Stimulated activated CD4-positive, alpha-beta T cell treated with anti-CD3 and anti-CD28 coated beads, Interleukin-4, amount 100 ng/mL, for 48 hours (primary cell): ENCODE measurements around the gene TPGS1.

Experiments
- DNase-seq, 2 donors: peaks; one replicate each; pipeline ENCODE4 v3.0.0-alpha.2; 2020; ENCODE audit warnings: low read depth in 2 of 2

TPGS1 gene

DNA sequence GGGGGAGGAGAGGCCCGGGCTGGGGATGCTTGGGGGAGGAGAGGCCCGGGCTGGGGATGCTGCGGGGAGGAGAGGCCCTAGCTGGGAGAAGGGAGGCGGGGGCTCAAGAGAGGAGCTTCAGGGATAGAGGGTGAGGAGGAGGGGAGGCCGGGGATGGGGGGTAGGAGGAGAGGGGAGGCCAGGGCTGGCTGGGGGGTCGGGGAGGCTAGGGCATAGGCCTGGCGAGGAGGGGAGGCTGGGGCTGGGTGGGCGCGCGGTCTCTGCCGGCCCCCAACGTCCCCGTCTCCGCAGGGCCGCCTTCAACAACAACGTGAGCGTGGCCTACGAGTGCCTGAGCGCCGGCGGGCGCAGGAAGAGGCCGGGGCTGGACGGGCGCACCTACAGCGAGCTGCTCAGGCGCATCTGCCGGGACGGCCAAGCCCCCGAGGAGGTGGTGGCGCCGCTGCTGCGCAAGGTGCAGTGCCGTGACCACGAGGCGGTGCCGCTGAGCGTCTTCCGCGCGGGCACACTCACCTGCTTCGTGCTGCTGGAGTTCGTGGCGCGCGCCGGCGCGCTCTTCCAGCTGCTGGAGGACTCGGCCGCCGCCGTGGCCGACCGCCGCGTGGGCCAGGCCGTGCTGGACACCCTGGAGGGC, 11.4 kb downstream of the TPGS1 start:
- peak; percentile 33 to 48 for DNase-seq

- no peak for DNase-seq
These were observed 12.2 kb downstream of the TPGS1 start for GRCh38 chr19:519449-519865.

DNA sequence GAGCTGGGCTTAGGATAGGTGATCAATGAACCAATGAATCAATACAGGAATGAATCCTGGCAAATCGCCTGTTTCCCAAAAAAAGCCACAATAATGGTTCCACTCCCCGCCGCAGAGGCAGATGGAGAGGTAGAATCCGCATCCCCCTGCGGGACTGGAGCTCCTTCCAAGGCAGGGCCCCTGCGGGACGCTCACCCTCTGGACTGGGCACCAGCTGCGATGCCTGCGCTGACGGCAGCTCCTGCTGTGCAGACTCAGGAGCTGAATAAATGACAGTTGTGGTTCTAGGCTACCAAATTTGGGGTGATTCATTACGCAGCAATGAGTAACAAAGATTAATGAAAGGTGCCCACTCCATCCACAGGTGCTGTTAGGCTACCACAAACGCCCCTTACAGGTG, 15.4 kb downstream of the TPGS1 start:
- DNase-seq, result no peak

DNA sequence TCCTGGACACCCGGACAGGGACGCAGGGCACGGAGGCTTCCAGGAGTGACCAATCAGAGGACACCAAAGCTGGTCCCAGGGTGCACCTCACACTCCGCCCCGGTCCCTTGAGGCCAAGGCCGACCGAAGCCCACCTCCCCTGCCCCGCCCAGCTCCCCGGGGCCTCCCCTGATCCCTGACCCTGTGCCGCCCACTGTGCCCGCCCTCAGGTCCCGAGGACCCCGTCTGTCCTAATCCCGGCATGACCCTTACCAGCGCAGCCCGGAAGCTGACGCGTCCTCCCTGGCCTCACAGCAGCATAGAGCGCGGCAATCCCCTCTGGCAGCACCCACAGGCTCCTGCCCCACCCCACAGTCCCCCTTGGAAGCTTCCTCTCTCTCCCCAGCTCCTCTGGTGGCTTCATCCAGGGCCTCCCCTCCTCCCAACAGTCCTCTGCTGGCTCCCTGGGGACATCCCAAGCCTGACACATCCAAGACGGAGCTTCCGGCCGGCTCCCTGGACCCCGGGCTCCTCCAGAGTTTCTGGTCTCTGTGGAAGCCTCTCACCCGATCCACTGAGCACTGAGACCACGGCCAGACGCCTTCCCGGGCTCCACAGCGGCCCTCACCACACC, 16.9 kb downstream of the TPGS1 start:
- DNase-seq, result no peak

DNA sequence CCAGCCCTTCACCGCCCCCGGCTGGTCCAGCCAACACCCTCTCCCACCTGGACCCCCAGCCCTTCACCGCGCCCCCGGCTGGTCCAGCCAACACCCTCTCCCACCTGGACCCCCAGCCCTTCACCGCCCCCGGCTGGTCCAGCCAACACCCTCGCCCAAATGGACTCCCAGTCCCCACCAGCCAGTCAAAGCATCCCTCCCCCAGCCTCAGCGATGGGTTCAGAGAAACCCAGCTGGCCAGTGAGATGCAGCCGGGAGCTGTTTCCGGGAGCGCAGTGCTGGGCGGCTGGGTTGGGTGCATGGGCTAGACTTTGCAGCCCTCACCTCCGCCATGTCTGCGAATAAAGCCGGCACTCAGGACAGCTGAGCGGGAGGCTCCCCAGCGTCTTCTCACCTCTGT, 17.7 kb downstream of the TPGS1 start:
- DNase-seq, result no peak

- no peak for DNase-seq
These were observed 18.6 kb downstream of the TPGS1 start for GRCh38 chr19:525857-526419.

DNA sequence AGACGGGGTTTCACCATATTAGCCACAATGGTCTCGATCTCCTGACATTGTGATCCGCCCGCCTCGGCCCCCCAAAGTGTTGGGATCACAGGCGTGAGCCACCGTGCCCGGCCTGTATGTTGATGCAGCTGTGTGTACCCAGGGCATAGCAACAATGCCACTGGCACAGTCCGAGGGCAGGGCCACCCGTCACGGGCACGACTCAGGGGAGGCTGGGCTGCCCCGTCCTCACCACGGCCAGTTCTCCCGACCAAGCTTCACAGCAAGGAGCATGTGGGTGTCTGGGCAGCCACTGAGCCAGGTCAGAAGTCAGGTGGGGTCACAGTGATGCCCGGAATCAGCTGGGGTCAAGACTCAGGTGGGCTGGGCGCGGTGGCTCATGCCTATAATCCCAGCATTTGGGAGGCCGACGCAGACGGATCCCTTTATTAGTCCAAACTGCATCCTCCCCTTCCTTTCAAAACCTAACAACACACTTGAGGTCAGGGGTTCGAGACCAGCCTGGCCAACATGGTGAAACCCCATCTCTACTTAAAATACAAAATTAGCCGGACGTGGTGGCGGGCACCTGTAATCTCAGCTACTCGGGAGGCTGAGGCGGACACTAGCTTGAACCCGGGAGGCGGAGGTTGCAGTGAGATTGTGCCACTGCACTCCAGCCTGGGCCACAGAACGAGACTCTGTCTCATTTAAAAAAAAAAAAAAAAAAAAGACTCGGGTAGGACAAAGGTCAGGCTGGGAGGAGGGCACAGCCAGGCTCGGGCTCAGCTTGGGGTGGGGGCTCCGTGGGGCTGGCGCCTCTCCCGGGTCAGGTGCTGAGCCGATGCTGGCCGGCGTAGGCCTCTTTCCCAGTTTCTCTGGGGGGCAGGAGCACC, 23.1 kb downstream of the TPGS1 start:
- no peak for DNase-seq

GRCh38 chr19:531009-531752, 23.9 kb downstream of the TPGS1 start:
- DNase-seq, result peak; percentile 78 to 83

DNA sequence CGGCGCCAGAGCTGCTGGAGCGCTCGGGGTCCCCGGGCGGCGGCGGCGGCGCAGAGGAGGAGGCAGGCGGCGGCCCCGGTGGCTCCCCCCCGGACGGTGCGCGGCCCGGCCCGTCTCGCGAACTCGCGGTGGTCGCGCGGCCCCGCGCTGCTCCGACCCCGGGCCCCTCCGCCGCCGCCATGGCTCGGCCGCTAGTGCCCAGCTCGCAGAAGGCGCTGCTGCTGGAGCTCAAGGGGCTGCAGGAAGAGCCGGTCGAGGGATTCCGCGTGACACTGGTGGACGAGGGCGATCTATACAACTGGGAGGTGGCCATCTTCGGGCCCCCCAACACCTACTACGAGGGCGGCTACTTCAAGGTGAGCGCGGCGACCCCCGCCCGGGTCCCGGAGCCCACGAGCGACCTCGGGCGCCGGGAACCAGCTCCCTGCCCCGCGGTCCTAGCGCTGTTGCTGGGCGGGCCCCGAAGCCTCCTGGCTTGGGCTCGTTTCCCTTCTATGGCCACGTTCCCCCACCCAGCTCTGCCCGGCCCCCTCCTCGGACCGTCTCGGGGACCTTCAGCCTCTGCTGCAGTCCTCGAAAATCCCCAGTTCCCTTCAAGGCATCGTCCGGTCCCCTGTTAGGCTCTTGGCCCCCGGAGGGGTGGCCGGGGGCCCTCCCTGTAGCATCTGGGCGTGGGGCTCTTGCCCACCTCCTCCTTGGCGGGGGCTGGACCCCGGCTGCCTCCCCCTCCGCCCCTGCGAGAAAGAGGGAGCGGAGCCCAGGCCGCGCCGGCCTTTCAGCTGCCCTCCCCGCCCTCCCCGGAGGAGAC, 24.7 kb downstream of the TPGS1 start, which contains the start of gene CDC34:
Gene CDC34 (plus strand): TSS at position 8 of the 808 bp plus-strand sequence. CDS start 172 bp downstream, at position 180.
- no peak for DNase-seq

DNA sequence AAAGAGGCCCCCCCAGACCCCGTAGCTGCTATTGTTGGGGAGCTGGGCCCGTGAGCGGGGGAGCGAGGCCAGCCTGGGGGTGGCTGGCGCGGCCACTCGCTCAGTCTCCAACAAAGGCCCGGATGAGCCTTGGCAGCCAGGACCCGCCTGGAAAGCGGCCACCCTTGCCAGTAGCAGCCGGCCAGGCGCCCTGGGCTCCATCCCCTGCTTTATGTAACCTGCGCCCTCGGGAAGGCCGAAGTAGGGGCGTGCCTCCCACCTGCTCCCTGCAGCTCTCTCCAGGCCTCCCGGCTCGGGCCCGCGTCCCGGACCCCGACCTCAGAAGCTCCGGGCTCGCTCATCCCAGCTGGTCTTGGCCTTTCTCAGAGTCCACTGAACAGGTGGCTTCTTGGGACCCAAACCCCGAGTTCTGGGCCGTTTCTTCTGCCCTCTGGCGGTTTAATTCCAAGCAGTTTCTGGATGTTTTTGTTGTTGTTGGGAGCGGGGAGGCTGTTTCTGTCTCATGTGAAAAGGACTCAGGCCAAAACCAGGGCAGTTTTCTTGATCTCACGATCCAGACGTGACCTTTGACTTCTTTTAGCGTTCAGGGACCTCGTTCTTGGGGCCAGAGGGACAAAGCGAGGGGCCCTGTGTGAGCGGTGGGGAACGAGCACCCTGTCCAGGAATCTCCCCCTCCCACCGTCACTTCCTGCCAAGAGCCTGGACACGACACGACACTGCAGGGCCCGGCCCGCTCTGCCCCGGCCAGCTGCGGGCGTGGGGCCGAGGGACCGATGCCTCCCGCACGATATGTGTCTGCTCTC, 25.5 kb downstream of the TPGS1 start:
- DNase-seq, result no peak

DNA sequence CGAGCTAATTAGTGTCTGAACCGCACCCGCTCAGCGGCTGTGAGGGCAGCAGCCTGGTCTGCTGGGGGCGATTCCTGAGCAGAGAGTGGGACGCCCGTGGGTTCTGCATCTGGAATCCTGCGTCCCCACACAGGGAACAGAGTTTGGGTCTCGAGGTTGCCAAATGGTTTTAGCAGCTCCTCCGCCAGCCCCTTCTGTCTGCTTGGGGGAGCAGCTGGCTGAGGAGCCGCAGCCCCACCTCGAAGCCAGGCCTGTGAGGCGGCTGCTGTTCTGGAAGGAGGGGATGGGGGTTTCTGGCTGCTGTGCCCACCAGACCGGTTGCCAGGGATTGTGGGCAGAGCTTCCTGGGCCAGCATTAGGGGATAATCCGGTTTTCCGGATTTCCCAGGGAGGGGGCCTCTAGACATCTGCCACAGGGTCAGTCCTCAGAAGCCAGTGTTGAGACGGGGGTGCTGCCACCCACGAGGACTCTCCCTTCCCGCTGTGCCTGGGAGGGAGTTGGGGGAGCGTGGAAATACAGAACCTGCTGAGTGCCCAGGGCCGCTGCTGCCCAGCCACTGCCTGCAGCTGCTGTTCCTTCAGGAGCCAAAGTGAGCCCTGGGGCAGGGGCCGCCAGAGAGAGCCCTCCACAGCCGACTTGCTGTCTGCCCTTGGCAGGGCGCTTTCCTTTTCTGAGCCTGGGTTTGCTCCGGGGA, 26.2 kb downstream of the TPGS1 start:
- no peak for DNase-seq

DNA sequence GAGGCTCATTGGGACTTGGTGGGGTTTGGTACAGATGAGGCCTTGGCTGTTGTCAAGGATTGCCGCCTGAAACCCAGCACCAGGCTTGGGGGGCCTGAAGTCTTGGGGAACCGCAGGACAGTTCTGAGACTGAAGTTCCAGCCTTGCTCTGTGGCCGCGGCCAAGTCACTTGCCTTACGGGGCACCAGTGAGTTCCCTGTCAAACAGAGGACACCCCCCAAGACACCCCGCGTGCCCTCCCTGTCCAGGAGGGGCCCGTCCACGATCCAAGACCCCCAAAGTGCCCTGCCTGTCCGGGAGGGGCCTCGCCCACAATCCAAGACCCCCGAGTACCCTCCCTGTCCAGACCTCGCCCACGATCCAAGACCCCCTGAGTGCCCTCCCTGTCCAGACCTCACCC, 26.8 kb downstream of the TPGS1 start:
- DNase-seq, result no peak

DNA sequence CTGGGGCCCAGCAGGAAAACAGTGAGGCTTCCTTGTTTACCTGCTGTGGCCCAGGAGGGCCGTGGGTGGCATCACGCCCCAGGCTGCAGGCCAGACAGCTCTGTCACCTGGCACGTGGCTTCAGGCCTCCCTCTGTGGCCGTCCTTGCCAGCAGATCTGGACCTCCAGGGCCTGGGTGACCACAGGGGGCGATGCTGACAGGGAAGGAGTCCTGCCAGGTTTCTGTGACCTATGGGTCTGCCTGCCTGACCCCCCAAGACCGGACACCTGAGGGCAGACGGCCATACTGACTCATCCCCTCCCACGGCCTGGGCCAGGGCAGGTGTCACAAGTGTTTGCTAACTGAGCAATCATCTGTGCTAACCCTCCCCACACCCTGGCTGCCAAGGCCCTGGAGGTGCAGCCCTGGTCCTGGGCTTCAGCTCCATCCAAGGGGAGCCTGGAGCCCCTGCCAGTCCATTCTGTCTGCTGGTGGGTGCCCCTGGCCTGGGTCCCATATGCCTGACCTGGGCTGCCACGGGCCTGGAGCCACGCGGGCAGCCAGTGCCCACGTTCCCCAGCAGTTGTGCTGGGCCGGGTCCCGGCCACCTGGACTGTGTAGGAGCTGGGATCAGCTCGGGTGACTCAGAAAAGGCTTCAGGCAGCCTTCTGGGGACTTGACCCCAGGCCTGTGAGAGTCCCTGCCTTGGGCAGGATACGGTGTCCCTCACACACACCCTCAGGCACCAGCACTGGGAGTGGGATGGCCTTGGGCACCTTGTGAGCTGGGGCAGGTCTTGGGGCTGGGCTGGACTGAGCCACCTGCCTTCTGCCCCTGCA, 27.9 kb downstream of the TPGS1 start:
- DNase-seq, result no peak

DNA sequence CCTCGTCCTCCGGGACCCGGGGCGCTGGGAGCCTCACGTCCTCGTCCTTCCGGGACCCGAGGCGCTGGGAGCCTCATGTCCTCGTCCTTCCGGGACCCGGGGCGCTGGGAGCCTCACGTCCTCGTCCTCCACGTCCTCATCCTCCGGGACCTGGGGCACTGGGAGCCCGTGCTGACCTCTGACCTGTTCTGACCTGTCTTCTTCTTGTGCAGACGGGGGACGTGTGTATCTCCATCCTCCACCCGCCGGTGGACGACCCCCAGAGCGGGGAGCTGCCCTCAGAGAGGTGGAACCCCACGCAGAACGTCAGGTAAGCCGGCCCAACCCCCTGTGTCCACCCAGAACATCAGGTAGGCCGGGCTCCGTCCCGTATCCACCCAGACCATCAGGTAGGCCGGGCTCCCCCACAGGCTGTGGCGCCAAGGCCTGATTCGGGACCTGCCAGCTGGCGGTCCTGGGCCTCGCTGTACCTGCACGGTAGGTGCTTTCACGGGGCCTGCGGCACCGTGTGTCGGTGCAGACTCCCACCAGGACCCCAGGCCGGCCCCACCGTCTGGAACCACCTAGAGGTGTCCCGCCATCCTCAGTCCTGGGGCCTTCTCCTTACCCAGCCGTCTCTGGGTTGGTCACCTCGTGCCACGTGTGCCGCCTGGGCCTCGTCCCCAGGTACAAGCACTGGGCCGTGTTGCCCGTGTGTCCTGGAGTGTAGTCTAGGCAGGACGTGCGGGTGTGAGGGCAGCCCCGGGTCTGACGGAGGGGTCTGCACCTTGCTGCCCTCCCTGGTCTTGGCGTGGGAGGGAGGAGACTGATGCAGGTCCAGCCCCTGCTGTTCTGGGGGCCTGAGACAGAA, 29.0 kb downstream of the TPGS1 start:
- DNase-seq, result no peak

- no peak for DNase-seq
These were observed 29.6 kb downstream of the TPGS1 start for GRCh38 chr19:536881-537404.

DNA sequence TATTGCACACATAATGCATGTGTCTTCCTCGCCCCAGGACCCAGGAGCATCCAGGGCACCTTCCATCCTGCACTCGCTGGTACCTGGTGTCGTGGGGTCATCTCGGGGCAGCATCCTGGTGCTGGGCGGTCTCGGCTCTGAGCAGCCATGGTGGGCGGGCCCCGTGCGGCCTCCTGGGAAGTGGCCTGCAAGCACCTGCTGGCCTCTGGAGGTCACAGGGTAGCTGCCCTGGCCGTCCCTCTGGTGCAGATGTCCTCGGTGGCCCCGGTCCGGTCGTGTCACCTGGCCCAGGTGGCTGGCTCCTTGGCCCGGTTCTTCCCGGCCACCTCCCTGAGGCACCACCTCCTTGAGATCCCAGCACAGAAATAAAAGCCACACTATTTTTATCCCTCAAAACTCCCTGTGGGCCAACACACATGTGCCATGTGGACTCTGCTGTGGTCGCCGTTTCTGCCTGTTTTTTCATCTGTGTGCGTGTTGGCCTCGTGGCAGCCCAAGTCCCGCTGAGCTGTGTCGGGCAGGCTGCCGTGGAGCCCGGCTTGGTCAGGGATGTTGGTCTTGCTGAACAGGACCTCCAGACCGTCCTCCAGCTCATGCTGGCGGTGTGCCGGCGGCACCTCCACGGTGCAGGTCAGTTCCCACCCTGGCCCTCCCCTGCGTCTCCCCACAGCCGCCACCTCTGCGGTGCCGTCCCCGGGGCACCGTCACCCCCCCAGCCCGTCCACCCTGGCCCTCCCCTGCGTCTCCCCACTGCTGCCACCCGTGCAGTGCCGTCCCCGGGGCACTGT, 31.5 kb downstream of the TPGS1 start:
- no peak for DNase-seq
